H9 (cell line): ENCODE results near the gene LONP2. TPM values are rescaled to one million over a fixed set of nuclear protein-coding genes. Genes with fewer than 3 reads are reported as not detected.

Experiments used
- DNase-seq: peaks from one replicate; pipeline ENCODE4 v3.0.0-alpha.2; 2017
- H2AFZ ChIP-seq: one replicate; pipeline ENCODE4 v1.6.1; 2013; ENCODE audit warnings: mild to moderate bottlenecking, low read length, control low read depth, moderate library complexity
- H2AK5ac ChIP-seq: 2 replicates; pipeline ENCODE4 v1.6.1; 2013; ENCODE audit warnings: low read length, control low read depth, mixed read lengths; ENCODE audit not compliant: insufficient read length
- H2BK120ac ChIP-seq: one replicate; pipeline ENCODE4 v1.6.1; 2013; ENCODE audit warnings: low read depth, mild to moderate bottlenecking, low read length, control low read depth, inconsistent platforms; ENCODE audit not compliant: poor library complexity, severe bottlenecking
- H2BK12ac ChIP-seq: 2 replicates; pipeline ENCODE4 v1.6.1; 2013; ENCODE audit warnings: low read length, control low read depth, mixed read lengths, low read depth; ENCODE audit not compliant: insufficient read length
- H2BK15ac ChIP-seq: 2 replicates; pipeline ENCODE4 v1.6.1; 2013; ENCODE audit warnings: low read depth, low read length, control low read depth
- H2BK20ac ChIP-seq: one replicate; pipeline ENCODE4 v1.6.1; 2013; ENCODE audit warnings: low read depth, mild to moderate bottlenecking, low read length, control low read depth, inconsistent platforms; ENCODE audit not compliant: poor library complexity, severe bottlenecking
- H2BK5ac ChIP-seq: 2 replicates; pipeline ENCODE4 v1.6.1; 2013; ENCODE audit warnings: low read length, control low read depth, mixed read lengths; ENCODE audit not compliant: insufficient read length
- H3K14ac ChIP-seq: 2 replicates; pipeline ENCODE4 v1.6.1; 2013; ENCODE audit warnings: low read length, control low read depth; ENCODE audit not compliant: insufficient read depth
- H3K18ac ChIP-seq: 2 replicates; pipeline ENCODE4 v1.6.1; 2013; ENCODE audit warnings: low read depth, mild to moderate bottlenecking, mixed read lengths, low read length, control low read depth; ENCODE audit not compliant: insufficient read length
- H3K23ac ChIP-seq: 2 replicates; pipeline ENCODE4 v1.6.1; 2013; ENCODE audit warnings: low read length, control low read depth, mixed read lengths, low read depth; ENCODE audit not compliant: insufficient read length
- H3K23me2 ChIP-seq: 2 replicates; pipeline ENCODE4 v1.6.1; 2013; ENCODE audit warnings: low read depth, mild to moderate bottlenecking, mixed read lengths, low read length, control low read depth; ENCODE audit not compliant: insufficient read length, poor library complexity, severe bottlenecking
- H3K27ac ChIP-seq: 2 replicates; pipeline ENCODE4 v1.5.1; 2013; ENCODE audit warnings: low read length, control low read depth, mixed read lengths, low read depth; ENCODE audit not compliant: insufficient read length
- H3K27me3 ChIP-seq: 2 replicates; pipeline ENCODE4 v1.6.1; 2013; ENCODE audit warnings: low read length, control low read depth, inconsistent platforms; ENCODE audit not compliant: insufficient read depth
- H3K4ac ChIP-seq: 2 replicates; pipeline ENCODE4 v1.6.1; 2013; ENCODE audit warnings: low read depth, mild to moderate bottlenecking, control low read depth, inconsistent platforms, low read length, moderate library complexity
- H3K4me1 ChIP-seq: 2 replicates; pipeline ENCODE4 v1.6.1; 2013; ENCODE audit warnings: low read length, control low read depth, inconsistent platforms; ENCODE audit not compliant: insufficient read depth
- H3K4me2 ChIP-seq: 2 replicates; pipeline ENCODE4 v1.6.1; 2013; ENCODE audit warnings: low read length, control low read depth, mixed read lengths; ENCODE audit not compliant: insufficient read length, insufficient read depth
- H3K56ac ChIP-seq: 2 replicates; pipeline ENCODE4 v1.6.1; 2013; ENCODE audit warnings: low read depth, mild to moderate bottlenecking, mixed read lengths, low read length, control low read depth; ENCODE audit not compliant: insufficient read length
- H3K79me1 ChIP-seq: 2 replicates; pipeline ENCODE4 v1.6.1; 2013; ENCODE audit warnings: low read depth, mild to moderate bottlenecking, moderate library complexity, low read length, control low read depth, inconsistent platforms; ENCODE audit not compliant: insufficient read depth, poor library complexity, severe bottlenecking
- H3K79me2 ChIP-seq: 2 replicates; pipeline ENCODE4 v1.6.1; 2013; ENCODE audit warnings: low read length, control low read depth, inconsistent platforms; ENCODE audit not compliant: insufficient read depth
- H3K9ac ChIP-seq: 2 replicates; pipeline ENCODE4 v1.6.1; 2013; ENCODE audit warnings: low read length, control low read depth, mixed read lengths; ENCODE audit not compliant: insufficient read length; ENCODE audit errors: extremely low read depth
- H3K9me3 ChIP-seq: one replicate; pipeline ENCODE4 v1.6.1; 2013; ENCODE audit warnings: low read depth, low read length, inconsistent platforms; ENCODE audit not compliant: control insufficient read depth
- H3T11ph ChIP-seq: one replicate; pipeline ENCODE4 v1.6.1; 2013; ENCODE audit warnings: mild to moderate bottlenecking, low read length, control low read depth, inconsistent platforms
- H4K20me1 ChIP-seq: one replicate; pipeline ENCODE4 v1.6.1; 2013; ENCODE audit not compliant: control insufficient read depth, insufficient read length, insufficient read depth
- H4K5ac ChIP-seq: 2 replicates; pipeline ENCODE4 v1.6.1; 2013; ENCODE audit warnings: low read depth, mild to moderate bottlenecking, mixed read lengths, low read length, control low read depth; ENCODE audit not compliant: insufficient read length
- H4K8ac ChIP-seq: replicated peaks from 2 replicates; pipeline ENCODE4 v1.6.1; 2013; ENCODE audit warnings: low read length, control low read depth, mixed read lengths, low read depth; ENCODE audit not compliant: insufficient read length
- H4K91ac ChIP-seq: 2 replicates; pipeline ENCODE4 v1.6.1; 2013; ENCODE audit warnings: low read depth, mild to moderate bottlenecking, moderate library complexity, mixed read lengths, low read length, control low read depth; ENCODE audit not compliant: insufficient read length
- H3K27ac Mint-ChIP-seq, 3 experiments: 2 replicates in 2 of 3; 3 replicates in 1 of 3; pipeline ENCODE4 v1.8.0; 2020 to 2021; ENCODE audit warnings: mixed read lengths in 3 of 3, mild to moderate bottlenecking in 1 of 3, moderate library complexity in 1 of 3
- H3K27me3 Mint-ChIP-seq: 2 replicates; pipeline ENCODE4 v1.8.0; 2021; ENCODE audit warnings: low read depth, mild to moderate bottlenecking, moderate library complexity, mixed read lengths
- H3K36me3 Mint-ChIP-seq, 3 experiments: 2 replicates in 2 of 3; 3 replicates in 1 of 3; pipeline ENCODE4 v1.8.0; 2020 to 2021; ENCODE audit warnings: low read depth in 3 of 3, mixed read lengths in 3 of 3; ENCODE audit not compliant: insufficient read depth in 1 of 3
- H3K4me1 Mint-ChIP-seq, 2 experiments: 2 replicates each; pipeline ENCODE4 v1.8.0; 2020; ENCODE audit warnings: mixed read lengths in 2 of 2
- H3K4me3 Mint-ChIP-seq, 2 experiments: 2 replicates in 1 of 2; 3 replicates in 1 of 2; pipeline ENCODE4 v1.8.0; 2020 to 2021; ENCODE audit warnings: mild to moderate bottlenecking in 2 of 2, mixed read lengths in 2 of 2, moderate library complexity in 1 of 2
- H3K9me3 Mint-ChIP-seq, 2 experiments: 2 replicates in 1 of 2; 3 replicates in 1 of 2; pipeline ENCODE4 v1.8.0; 2020; ENCODE audit warnings: mild to moderate bottlenecking in 2 of 2, mixed read lengths in 2 of 2, moderate library complexity in 1 of 2
- CTCF ChIP-seq: fragments of 200-600 bp; sonication (generic); conservative IDR thresholded peaks from 3 replicates; pipeline ENCODE4 v1.8.0; 2021; ENCODE audit warnings: antibody characterized with exemption, mild to moderate bottlenecking
- WGBS: extraction: QIAGEN DNeasy Blood & Tissue Kit; methylation state at CpG from one replicate; pipeline ENCODE4 v1.1.7; 2013; ENCODE audit warnings: missing lambda C conversion rate, low lambda C conversion rate, mixed read lengths; ENCODE audit not compliant: insufficient read length; ENCODE audit errors: extremely low coverage; 5-methylcytosine and 5-hydroxymethylcytosine counted together
- total RNA-seq: library from RNA; stranded (reverse); gene quantifications from 2 replicates; pipeline ENCODE4 v1.2.1, GENCODE V29; 2021

LONP2 gene
- total RNA-seq, 1 experiment from 2014 or later, result 27.8 TPM

- Histone ChIP-seq H4K5ac (no peak overlapping the region), H2AFZ (no peak overlapping the region), H4K8ac (no peak overlapping the region), H3K23me2 (no peaks in the 10 kb centered on the region), H2BK5ac (no peak overlapping the region), H2BK12ac (no peak overlapping the region), H3K4me2 (no peak overlapping the region), H3K9ac (no peak overlapping the region), H3K4me1 (no peaks in the 10 kb centered on the region; the same call in 1 of the 2 replicates), H3K27me3 (no peaks in the 10 kb centered on the region), H4K20me1 (no peaks in the 10 kb centered on the region), H3K4ac (no peak overlapping the region), H4K91ac (no peak overlapping the region), H3K79me2 (no peaks in the 10 kb centered on the region), H2BK20ac (no peak overlapping the region), H3K18ac (no peak overlapping the region), H3K79me1 (no peaks in the 10 kb centered on the region), H3T11ph (no peak overlapping the region), H3K9me3 (no peaks in the 10 kb centered on the region), H3K27ac (no peak overlapping the region), H2AK5ac (no peak overlapping the region), H2BK15ac (no peak overlapping the region), H3K23ac (no peak overlapping the region), H3K56ac (no peak overlapping the region), H3K14ac (no peak overlapping the region), H2BK120ac (no peak overlapping the region)
- no peaks in the 10 kb centered on the region for H3K9me3 Mint-ChIP-seq
- no peak for DNase-seq
- H3K27ac Mint-ChIP-seq, result no peak overlapping the region
- H3K4me3 Mint-ChIP-seq, result no peak overlapping the region
- WGBS, result no CpG with 5 or more reads among the region's 2 CpGs
- no peaks in the 10 kb centered on the region for H3K36me3 Mint-ChIP-seq
- H3K27me3 Mint-ChIP-seq, result no peaks in the 10 kb centered on the region; the same call in 1 of the 2 replicates
- H3K4me1 Mint-ChIP-seq, result peaks cover 0 to 16% of the 10 kb centered on the region in 2 experiments; a peak in 2 of 4 replicates
- no peak for TF ChIP-seq CTCF
These were observed 11.5 kb upstream of the LONP2 start for GRCh38 chr16:48232493-48233040.
